ENCODE data around the gene PSD. TPM values are rescaled to one million over a fixed set of nuclear protein-coding genes. Genes with fewer than 3 reads are reported as not detected.

PSD gene
- total and polyA plus RNA-seq, 9 of the 15 experiments (the other 6 are each of a cell fraction or from before 2014, with no cell fraction given): 0.11 to 1.7 (median 0.54) TPM; not detected in 2

- peak; percentile 83 for TF ChIP-seq ZNF592 (IDR thresholded peaks at IDR 0.05)
- peak; percentile 57 for TF ChIP-seq ARID1B (IDR thresholded peaks at IDR 0.05)
- TF ChIP-seq L3MBTL2 (IDR thresholded peaks at IDR 0.05): peak; percentile 51; the same call in 1 of the 2 replicates
- TF ChIP-seq CREB1 (IDR thresholded peaks at IDR 0.05): no peak
- TF ChIP-seq CREB1 (CRISPR knock-in tag; IDR thresholded peaks at IDR 0.05): peak; percentile 29; the same call in 1 of the 2 replicates
- TF ChIP-seq ATF3 (IDR thresholded peaks at IDR 0.05): peak; percentile 99
- TF ChIP-seq ATF3 (CRISPR knock-in tag; conservative IDR thresholded peaks at IDR 0.05): peak; percentile 89
- TF ChIP-seq BCOR (IDR thresholded peaks at IDR 0.05): peak; percentile 90
- no peak for TF ChIP-seq GTF2E2 (tag; IDR thresholded peaks at IDR 0.05)
- no peak for TF ChIP-seq ZNF23 (CRISPR knock-in tag; IDR thresholded peaks at IDR 0.05)
- TF ChIP-seq CBFA2T3 (IDR thresholded peaks at IDR 0.05): no peak
- TF ChIP-seq SMARCE1 (IDR thresholded peaks at IDR 0.05): peak; percentile 66; the same call in 1 of the 2 replicates
- peak; percentile 88 for TF ChIP-seq ZFP36 (IDR thresholded peaks at IDR 0.05; ENCODE audit: low read depth, low read length, partially characterized antibody)
- TF ChIP-seq CREM (IDR thresholded peaks at IDR 0.05; ENCODE audit: low read depth): peak; percentile 62
- no peak for TF ChIP-seq NR2C2 (CRISPR knock-in tag; IDR thresholded peaks at IDR 0.05)
- TF ChIP-seq NR2C2 (tag; IDR thresholded peaks at IDR 0.05): peak; percentile 42; the same call in 1 of the 2 replicates
- peak; percentile 80; the same call in 1 of the 2 replicates for TF ChIP-seq SMARCA5 (IDR thresholded peaks at IDR 0.05)
- peak; percentile 38 for TF ChIP-seq PKNOX1 (IDR thresholded peaks at IDR 0.05)
- no peak for TF ChIP-seq GATAD2A (IDR thresholded peaks at IDR 0.05)
- no peak for TF ChIP-seq NR2C1 (IDR thresholded peaks at IDR 0.05)
- 0 out of 2 replicates have a peak, but pooled peaks have one; percentile 37 for TF ChIP-seq NR2C1 (tag; IDR thresholded peaks at IDR 0.05)
- no peak for TF ChIP-seq NR4A1 (CRISPR knock-in tag; IDR thresholded peaks at IDR 0.05)
- TF ChIP-seq NR4A1 (tag; IDR thresholded peaks at IDR 0.05): 0 out of 2 replicates have a peak, but pooled peaks have one; percentile 27
- peak; percentile 98 for TF ChIP-seq JUND (IDR thresholded peaks at IDR 0.05; ENCODE audit: borderline replicate concordance, low read depth, low read length)
- peak; percentile 97 for TF ChIP-seq JUND (tag; IDR thresholded peaks at IDR 0.05; ENCODE audit: borderline replicate concordance, low read depth, low read length)
Measured at GRCh38 chr10:102452672-102453340, 34.2 kb upstream of the PSD start (continued).
